ENCODE results near the gene CREB5.
"Not testable (repeated sequence)": the region's sequence is repeated elsewhere in the genome, so short reads cannot be mapped to it uniquely, and the experiment has no call there.

The CREB5 gene

GRCh38 chr7:28550580-28551186, 138.4 kb downstream of the CREB5 start:
- no peak for DNase-seq (ENCODE audit: low read depth)

DNA sequence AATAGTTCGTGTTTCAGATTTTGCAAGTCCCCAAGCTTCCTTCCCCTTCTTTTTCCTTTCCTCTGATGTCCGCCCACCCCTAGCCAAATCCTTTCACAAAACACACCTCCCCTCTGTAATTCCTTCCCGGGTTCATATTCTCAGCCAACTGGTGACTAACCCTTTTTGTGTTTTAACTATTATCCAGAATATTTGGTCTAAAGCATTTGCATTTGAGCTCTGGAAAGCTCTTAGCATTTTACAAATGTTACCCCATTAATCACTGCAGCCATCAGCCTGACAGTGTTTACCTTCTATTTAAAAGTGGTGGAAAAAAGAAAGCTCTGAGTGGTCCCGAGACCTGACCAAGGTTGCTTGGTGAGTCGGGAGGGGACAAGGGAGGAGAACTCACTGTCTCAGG, 139.0 kb downstream of the CREB5 start:
- no peak for DNase-seq (ENCODE audit: low read depth)

DNA sequence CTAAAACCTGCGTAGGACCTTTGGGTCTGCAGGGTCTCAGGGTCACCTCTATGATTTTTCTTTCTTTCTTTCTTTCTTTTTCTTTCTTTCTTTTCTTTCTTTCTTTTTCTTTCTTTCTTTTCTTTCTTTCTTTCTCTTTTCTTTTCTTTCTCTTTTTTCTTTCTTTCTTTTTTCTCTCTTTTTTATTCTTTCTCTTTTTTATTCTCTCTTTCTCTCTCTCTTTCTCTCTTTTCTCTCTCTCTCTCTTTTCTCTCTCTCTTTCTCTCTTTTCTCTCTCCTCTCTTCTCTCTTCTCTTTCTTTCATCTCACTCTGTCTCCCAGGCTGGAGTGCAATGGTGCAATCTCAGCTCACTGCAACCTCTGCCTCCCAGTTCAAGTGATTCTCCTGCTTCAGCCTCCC, 139.4 kb downstream of the CREB5 start:
- DNase-seq (ENCODE audit: low read depth): not testable (repeated sequence)

- DNase-seq (ENCODE audit: low read depth): no peak
Observed at GRCh38 chr7:28554802-28555471, 142.6 kb downstream of the CREB5 start.

DNA sequence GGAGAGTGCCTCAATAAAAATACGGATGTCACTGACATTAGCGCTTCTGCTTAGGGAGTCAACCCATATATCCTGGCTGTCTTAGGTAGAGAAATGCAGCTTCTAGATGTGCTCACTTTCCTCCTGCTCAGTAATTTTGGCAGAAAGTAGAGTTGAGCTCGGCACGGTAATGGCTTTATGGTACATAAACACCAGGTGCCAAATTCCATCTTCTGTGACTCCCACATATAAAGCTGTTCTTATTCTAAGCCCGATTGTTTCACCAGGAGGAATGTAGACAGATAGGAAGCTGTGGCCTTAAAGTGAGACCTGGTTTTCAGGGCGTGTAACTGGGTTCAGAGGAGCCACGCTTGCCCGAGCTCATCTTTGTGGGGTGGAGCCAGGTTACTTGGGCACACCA, 143.7 kb downstream of the CREB5 start:
- no peak for DNase-seq (ENCODE audit: low read depth)

GRCh38 chr7:28556671-28557070, 144.4 kb downstream of the CREB5 start:
- DNase-seq (ENCODE audit: low read depth): no peak

DNA sequence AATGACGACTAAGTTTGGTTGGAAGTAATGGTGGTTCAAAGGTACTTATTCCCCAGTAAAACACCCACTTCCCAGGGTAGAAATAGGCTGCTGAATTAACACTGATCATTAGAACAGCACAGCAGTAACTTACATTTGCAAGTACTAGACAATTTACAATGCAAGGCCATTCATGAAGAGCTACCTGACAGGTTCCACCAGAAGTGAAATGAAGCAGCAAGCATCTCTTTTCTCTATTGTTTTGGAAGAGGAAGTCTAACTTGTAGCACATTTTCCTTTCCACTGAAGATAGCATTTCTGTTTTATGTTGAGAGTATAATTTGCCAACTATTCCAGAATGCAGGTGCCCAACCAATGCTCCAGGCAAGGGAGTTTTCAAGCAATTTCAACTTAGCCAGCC, 145.9 kb downstream of the CREB5 start:
- DNase-seq (ENCODE audit: low read depth): no peak

DNA sequence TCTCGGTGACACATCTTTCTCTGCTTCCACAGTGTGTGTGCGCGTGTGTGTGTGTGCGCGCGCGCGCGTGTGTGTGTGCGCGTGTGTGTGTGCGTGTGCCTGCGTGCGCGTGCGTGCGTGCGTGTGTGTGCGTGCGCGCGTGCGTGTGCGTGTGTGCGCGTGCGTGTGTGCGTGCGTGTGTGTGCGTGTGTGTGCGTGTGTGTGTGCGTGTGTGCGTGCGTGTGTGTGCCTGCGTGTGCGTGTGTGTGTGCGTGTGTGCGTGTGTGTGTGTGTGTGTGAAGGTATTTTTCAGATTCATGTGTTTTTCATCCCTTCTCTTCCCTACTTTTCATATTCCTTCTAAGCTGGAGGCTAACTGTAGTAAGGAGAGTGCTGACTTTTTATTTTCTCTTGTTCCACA, 148.4 kb downstream of the CREB5 start:
- no peak for DNase-seq (ENCODE audit: low read depth)

DNA sequence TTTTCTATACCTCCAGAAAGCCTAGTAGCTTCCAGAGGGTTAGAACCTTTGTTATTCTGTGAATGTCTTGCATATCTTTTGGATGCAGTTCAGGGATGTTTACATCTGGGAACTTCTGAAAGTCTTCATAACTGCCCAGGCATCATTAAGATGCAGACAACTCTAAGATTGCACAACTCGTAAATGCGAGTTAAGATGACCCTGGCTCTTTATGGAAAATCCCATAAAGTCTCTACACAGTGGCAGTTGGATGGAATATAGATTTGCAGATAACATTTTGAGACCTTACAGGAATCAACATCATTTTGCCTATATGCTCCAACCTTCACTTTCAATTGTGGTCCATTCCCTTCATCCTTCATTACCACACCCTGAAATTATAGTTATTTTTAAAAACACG, 151.7 kb downstream of the CREB5 start:
- no peak for DNase-seq (ENCODE audit: low read depth)

DNA sequence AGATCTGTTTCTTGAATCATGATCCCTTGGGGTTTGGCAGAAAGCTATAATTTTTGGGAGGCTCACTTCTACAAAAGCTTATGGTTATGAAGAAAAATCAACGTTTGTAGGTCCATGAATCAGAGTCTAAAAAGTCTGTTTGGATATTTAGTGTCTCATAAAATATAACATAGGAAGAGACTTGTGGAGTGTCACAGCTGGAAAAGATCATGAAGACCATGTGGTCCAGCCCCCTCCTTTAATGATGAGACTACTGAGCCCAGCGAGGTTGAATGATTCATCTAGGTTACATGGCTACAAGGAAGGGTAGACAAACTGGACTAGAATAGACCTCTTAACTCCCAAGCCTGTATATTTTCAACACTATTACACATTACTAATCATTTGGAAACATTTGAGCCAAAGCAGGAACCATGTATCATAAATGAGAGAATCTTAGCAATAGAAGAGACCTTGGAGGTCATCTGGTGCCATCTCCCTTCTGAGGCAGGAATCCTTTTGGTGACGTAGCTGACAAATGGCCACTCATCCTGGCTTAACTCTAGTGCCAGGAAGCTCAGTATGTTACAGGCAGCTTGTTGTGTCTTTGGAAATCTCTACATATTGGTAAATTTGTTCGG, 152.5 kb downstream of the CREB5 start:
- no peak for DNase-seq (ENCODE audit: low read depth)

DNA sequence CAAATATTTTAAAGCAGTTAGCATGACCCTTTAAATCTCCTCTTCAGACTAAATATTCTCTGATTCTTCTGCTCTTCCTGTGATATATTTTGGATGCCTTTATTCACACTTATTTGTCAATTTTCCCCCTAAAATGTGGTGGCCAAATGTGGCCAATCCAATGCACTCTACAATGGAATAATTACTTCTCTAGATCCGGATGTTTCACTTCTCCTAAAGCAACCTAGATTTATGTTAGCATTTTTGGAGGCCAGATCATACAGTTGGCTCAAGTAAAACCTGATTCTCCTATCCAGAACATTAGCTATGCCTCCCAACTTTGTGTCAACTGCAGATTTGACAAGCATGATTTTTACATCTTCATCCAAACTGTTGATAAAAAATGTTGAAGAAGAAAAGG, 153.7 kb downstream of the CREB5 start:
- no peak for DNase-seq (ENCODE audit: low read depth)

DNA sequence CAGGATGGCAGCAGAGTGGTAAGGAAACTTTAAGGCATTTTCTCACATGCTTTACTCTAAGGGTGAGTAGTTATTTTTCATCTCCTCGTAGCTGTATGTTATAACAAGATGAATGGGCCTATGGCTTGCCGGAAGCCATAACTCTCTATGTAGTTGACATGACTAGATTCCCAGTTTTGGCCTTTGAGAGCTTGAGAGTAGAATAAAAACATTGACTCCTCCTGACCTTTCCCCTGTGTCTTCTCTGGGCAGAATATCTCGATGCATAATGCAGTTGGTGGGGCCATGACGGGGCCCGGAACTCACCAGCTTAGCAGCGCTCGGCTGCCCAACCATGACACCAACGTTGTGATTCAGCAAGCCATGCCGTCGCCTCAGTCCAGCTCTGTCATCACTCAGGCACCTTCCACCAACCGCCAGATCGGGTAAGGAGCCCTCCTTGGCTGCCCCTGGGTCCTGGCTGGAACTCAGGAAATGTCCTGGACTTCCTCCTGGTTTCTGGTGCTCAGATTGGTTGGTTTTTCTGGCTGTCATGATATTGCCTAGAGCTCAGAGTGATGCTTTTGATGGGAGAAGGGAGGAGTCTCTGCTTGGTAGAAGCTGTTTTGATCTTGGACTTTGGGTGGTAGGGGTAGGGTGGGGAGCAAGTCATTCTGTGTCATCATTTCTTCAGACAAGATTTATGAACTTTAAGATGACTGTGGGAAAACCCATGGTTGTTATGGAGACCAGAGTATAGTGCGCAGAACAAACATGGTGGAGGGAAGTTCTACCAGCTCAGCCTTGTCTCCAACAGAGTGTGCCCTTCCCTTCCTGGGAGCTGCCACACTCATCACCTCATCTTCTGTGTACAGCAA, 158.0 kb downstream of the CREB5 start:
- no peak for DNase-seq (ENCODE audit: low read depth)

GRCh38 chr7:28570970-28571288, 158.6 kb downstream of the CREB5 start:
- DNase-seq (ENCODE audit: low read depth): no peak

DNA sequence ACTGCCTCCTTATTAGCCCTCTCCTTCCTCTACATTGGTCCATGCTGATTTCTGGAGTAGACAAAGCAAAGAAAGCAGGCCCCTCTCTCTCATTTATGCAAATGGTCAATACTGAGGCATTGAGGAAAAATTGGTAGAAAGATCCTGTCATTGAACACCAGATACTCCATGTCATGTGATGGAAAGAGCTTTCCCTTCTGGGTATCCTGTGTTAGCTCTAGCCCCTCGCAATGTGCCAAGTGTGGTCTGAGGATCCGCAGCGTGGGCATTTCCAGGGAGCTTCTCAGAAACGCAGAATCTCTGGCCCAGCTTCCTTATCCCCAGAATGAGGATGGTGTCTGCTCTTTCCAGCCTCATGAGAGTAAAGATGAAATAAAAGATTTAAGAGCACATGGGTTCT, 159.1 kb downstream of the CREB5 start:
- DNase-seq (ENCODE audit: low read depth): no peak

DNA sequence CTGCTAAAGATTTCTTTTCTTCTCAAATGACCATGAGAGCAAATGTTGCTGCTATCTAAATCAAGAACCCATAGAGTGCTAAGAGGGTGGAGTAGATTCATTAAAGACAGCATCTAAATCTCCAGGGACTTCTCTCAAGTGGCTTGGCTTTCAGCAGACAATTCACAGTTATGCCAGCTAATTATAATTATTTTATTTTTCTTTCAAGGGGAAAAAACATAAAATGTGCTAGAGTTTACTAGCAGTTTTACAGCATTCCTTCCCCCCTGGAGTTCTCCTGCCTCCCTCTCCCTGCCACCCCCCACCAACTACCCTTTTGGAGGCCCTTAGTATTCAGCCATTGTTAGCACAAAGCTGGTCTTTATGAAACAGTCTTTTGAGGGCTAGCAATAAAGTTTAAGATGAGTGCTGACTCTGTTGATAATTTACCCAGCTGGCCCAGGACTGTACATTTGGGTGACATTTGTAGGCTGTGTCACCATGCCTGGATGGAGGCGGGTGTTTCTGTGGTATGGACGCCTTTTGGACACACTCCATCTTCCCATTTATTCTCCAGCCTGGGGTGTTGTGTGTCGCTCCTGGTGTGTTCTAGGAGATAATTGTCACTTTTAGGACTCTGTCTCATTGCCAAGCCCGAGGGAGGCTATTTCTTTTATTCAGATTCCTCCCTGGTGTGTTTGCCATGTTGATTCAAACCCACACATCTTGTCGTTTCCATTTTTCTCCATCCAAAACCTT, 160.2 kb downstream of the CREB5 start:
- no peak for DNase-seq (ENCODE audit: low read depth)

DNA sequence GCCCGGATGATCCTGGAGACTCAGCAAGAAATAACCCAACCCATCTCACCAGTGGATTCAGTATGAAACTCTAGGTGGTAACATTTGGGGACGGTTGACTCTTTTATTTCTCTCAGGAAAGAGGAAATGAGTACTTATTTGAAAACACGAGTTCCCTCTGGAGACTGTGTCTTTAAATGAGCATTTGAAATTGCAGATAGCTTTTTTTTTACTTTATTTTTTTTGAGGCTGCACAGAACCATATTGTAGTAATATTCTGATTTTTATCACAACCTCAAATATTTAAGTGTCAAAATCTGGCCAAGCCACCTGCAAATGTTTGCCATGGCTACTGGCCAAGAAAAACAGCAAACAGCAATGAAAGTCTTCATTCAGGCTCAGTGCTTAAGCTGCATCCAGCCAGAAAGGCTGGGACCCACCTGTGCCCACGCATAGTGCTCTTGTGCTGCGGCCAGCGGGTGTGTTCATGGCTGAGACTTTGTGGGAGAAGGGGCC, 160.8 kb downstream of the CREB5 start:
- peak; percentile 52 for DNase-seq (ENCODE audit: low read depth)

DNA sequence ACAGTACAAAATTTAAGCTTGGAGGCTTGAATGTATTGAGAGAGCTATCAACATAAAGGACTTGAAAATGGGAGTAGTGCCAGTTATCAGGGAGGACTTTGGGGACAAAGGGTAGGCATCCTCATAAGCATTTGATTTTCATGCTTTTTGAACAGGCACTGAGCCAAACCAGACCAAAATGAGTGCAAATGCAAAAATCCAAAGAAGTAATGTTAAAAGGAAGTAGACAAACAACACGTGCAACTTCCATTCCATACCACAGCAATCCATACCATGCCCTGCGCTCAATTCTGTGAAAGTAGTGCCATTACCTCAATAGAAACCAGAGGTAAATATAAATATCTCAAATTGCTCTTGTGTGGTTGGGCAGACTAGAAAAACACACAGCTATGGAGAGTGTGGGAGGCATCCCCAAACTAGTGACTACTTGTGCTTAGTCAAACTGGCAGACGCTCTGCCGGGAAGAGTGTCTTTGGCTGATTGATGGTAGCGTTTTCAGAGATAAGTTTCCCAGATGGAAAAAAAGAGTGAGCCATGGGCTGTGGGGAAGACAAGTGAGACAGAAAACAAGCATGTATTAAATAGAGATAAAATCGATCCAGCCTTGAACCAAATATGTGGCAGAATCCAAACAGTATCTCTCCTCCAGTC, 161.5 kb downstream of the CREB5 start:
- DNase-seq (ENCODE audit: low read depth): no peak

DNA sequence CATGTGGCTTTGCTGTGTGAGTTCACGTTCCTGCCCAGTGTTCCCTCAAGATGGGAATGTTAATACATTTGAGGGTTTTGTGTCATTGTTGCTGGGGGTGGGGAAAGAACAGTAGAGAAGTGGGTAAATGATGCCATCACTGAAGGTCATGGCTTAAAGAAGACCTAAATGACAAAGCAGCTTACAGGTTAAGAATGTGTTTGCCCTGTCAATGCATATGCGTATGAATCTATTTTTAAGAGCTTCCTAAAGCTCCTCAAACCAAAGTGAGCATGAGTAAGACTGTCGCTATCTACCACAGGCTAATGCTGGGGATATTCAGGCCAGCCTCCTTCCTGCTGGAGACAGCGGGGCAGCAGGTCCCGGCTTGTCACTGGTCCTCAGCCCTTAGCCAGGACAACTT, 162.9 kb downstream of the CREB5 start:
- no peak for DNase-seq (ENCODE audit: low read depth)

- no peak for DNase-seq (ENCODE audit: low read depth)
Observed at GRCh38 chr7:28576656-28577055, 164.3 kb downstream of the CREB5 start.

DNA sequence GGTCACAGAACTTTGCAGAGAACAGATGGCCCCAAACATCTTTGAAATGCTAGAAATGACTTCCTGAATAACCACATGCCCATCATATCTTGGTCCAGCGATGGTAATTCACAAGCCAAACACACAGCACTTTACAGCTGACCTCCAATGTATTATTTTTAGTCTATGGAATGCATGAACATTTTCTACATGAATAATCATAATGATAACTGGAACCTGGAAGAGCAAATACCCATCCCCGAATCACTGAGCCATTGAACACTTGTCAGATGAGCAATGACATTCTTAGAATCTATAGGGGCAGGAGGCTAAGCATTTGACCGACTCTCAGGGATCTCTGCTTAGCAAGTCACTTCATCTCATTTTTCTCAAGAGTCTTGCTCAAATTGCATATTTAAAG, 167.3 kb downstream of the CREB5 start:
- no peak for DNase-seq (ENCODE audit: low read depth)

GRCh38 chr7:28580665-28581064, 168.3 kb downstream of the CREB5 start:
- DNase-seq (ENCODE audit: low read depth): no peak

GRCh38 chr7:28581351-28581750, 169.0 kb downstream of the CREB5 start:
- DNase-seq (ENCODE audit: low read depth): no peak

Measured in non-pigmented ciliary epithelial cell (primary cell).